NCI-H2227 (cell line): ENCODE results near the gene BEND6.
A peak's percentile ranks its signal among the peaks of the same experiment; 100 is the strongest.

Source experiments
- DNase-seq: peaks from one replicate; lab custom pipeline; 2025; ENCODE audit not compliant: unreplicated experiment; lab: John Stamatoyannopoulos, UW

Gene BEND6

GRCh38 chr6:56940463-56940862, 14.4 kb upstream of the BEND6 start:
- DNase-seq, result no peak

- DNase-seq, result no peak
Observed at GRCh38 chr6:56940977-56941376, 13.9 kb upstream of the BEND6 start.

DNA sequence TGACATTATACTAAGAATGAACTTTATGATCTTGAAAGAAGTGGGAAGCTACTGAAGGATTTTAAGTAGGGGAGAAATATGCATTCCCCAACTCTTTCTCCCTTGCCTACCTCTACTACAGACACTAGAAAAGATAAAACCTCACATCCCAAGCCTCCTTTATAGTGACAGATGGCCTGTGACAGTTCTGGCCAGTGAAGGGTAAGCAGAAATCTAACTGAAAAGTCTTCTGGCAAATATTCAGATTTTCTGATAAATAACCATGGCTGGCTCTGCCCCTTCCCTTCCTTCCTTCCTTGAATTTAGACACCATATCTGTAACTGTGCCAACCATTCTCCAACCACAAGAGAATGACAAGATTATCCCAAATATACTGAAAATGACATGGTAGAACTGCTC, 10.2 kb upstream of the BEND6 start:
- DNase-seq, result no peak

- no peak for DNase-seq
Observed at GRCh38 chr6:56946368-56946767, 8.5 kb upstream of the BEND6 start.

GRCh38 chr6:56947924-56948323, 7.0 kb upstream of the BEND6 start:
- DNase-seq, result no peak

DNA sequence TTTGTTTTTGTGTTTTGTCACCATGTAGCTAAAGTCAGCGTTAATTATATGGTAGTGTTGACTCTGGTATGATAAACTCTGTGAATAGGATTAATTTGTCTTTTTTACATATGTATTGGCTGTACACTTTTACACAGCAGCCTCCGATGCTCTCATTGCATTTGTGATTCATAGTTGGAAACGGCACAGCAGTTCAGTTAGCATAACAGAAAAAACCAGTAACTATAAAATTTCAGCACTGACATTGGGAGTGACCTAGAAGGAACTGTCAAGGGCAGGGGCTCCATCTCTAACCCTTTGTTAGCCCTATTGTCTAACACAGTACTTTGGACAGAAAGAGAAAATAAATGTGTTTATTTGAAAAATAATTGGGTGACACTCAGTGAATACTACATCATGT, 5.6 kb upstream of the BEND6 start:
- no peak for DNase-seq

GRCh38 chr6:56949925-56950495, 4.9 kb upstream of the BEND6 start:
- no peak for DNase-seq

DNA sequence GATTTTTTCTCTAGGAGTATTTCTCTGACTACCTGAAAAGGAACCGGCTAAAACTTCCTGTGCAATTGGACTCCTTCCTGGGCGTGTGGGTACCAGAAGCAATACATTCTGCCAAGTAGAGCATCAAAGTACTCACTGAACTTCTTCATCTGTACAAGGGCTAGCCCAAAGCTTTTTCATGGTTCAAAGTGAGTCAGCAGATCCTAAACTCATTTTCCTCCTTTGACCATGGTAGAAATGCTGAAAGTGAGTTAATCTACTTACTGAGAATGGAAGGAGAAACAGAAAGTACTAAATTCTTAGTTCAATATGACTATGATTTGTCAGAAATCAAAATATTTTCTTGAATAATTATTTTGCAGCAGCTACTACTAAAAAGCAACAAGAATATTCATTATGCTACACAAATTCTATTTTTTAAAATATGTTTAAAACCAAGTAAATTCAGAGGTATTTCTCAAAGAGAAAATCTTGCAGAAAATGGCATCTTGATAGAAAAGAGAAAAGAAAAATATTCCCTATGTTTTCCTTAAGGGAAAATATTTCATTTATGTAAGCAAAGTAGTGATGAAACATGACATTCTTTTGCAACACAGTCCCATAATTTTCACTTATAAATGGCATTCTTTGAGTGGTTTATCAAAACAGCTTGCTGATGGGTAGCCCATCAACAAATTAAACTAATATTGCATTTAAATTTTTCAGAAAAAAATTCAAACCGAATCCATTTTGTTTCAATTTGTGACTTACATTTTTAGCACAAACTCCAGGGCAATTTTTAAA, 3.7 kb upstream of the BEND6 start:
- no peak for DNase-seq

DNA sequence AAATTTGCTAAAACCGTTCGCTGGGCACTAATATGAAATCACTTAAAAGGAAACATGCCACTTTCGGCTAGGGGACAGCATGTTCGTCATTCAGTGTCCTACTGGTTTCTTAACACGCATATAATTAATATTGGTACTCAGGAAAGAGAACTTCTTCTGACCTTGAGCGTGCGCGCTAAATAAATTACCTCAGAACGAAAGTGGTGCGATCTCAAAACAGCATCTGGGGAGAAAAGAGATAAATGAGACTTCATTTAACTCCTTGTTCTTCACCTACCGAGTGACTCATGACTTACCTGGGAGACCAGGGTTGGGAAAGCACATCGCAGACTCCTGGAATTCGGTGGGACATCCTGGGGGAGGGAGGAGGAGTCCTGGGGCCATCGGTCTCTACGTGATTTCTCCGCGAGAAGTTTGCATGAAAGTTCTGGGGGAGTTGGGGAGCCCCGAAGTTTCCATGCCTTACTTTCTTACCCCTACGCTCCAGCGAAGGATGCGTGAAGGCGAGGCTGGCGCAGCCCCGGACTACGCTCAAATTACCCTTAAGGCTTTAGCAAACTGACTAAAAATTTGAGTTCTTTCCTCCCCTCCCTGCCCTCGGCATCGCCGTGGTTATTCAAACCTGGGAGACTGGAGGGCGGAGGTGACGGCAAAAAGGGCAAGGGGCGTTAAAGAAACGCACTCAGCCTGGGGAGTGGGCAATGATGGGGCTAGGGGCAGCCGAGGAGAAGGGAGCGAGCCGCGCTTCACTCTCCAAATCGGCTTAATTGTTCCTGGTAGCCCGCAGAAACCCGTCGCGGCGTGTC, 1.1 kb upstream of the BEND6 start:
- DNase-seq, result no peak

GRCh38 chr6:56955171-56956155, 556 bp downstream of the BEND6 start:
- DNase-seq, result peak; percentile 85

DNA sequence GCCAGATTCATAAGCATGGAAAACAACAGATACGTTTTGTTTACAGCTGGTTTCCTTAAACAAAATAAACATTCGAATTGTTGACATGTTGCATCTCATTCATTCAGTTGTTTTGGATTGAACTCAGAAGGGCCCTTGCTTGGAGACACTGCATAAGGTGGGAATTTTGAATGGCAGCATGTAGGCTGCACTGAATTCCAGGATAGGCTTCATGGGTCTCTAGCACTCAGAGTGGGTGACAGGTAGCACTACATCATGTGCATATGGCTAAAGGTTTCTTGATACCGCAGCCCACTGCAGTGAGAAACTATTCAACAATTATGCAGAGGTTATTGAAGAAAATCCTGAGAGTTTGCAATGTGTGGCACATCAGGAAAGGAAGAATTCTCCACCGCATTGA, 1.6 kb downstream of the BEND6 start:
- no peak for DNase-seq

GRCh38 chr6:56957856-56958255, 2.9 kb downstream of the BEND6 start:
- no peak for DNase-seq

DNA sequence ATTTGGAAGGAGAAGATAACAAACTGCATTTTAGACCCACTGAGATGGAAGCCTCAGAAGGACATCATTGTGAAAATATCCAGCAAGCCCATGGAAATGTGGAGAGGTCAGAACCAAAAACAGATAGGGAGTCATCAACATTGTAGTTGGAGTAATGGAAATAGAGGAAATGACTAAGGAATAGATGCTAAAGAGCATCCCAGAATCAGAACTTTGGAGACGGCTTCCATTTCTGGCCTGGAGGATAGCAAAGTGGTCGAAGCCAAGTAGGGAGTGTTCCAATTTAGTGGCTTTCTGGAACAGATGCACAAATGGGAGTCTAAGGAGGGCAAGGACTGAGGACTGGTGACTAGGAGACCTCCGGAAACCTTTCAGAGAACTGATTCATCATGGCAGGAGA, 3.6 kb downstream of the BEND6 start:
- DNase-seq, result no peak

DNA sequence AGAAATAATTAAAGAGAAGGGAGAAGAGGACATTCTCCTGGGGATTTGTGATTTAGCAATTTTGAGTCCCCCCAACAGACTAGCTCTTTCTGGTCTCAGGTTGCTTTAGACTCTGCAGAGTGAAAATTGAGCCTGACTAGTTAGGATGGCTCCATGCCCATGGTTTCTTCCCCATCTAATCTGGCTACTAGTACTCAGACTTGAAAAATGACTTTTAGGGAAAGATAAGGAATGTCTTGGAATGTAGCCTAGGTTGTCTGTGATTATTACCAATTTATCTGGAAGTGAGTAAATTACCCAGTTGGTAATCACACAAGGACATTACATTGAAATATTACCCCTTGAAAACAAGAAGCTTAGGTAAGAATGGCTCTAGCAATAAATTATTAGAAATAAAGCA, 4.2 kb downstream of the BEND6 start:
- DNase-seq, result no peak

GRCh38 chr6:56959938-56960337, 5.0 kb downstream of the BEND6 start:
- DNase-seq, result no peak

- no peak for DNase-seq
Observed at GRCh38 chr6:56961151-56961550, 6.2 kb downstream of the BEND6 start.

DNA sequence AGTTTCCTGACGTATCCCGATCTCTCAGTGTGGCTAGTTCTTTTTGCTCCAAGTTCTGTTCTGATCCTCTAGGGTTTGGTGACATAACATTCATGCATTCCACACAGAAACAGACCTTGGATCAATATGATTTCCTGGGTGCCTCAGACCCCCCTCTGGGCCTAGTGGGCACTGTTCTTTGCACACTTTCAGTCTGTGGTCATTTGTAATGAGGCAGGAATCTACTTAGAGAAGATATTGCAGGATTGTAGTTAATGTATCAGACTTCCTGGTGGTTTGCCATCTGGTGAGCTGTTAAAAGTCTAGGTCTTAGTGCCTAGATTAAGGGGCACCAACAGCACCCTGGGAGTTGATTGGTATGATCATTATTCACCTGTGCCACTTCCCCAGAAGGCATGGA, 7.5 kb downstream of the BEND6 start:
- no peak for DNase-seq

- no peak for DNase-seq
Observed at GRCh38 chr6:56963043-56963442, 8.1 kb downstream of the BEND6 start.

DNA sequence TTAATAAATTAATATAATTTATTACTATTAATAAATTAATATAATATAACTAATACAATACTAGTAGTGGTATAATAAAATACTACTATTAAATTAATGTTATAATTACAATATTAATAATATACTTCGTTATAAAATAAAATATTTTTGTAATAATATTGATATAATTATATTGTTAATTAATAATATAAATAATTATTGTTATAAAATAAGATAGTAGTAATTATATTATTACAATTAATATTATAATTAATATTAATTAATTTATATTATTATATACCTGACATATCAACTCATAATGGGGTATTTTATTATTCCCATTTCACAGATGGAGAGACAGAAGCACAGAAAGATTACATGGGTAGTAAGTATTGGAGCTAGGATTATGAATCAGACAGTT, 8.9 kb downstream of the BEND6 start:
- DNase-seq, result no peak

DNA sequence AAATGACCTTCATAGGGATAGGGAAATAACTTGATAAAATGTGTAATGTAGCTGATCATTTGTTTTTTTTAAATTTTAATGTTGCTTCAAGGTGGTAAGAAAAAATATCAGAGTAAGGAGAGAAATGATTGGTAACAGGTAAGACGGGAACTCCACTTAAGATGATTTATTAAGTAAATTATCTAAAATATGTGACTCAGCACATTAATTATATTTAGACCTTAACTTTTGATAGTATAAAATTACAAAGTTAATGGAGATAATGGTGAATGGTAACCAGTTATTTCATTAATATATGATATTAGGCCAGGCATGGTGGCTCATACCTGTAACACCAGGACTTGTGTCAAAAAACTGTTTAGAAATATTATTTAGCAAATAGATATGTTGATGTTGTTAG, 10.2 kb downstream of the BEND6 start:
- DNase-seq, result no peak

DNA sequence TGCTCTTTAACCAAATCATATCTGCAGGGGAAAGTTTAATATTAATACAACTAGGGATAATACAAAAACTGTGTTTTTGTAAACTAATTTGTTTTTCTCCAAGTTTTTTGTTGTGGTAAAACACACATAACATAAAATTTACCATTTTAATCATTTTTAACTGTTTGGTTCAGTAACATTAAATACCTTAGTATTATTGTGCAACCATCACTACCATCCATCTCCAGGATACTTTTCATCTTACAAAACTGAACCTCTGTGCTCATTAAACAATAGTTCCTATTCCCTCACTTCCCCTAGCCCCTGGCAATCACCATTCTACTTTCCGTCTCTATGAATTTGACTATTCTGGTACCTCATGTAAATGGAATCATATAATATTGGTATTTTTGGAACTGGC, 15.9 kb downstream of the BEND6 start:
- no peak for DNase-seq
